GM18502 (cell line): ENCODE results near the gene ROBO1.
"Not testable (repeated sequence)": the region's sequence is repeated elsewhere in the genome, so short reads cannot be mapped to it uniquely, and the experiment has no call there.

Experiments
- ATAC-seq: cut with Tn5 transposase; IDR thresholded peaks from one replicate; pipeline ENCODE4 v1.9.1; 2021; ENCODE audit warnings: mild to moderate bottlenecking; ENCODE audit not compliant: unreplicated experiment, poor library complexity

The ROBO1 gene

DNA sequence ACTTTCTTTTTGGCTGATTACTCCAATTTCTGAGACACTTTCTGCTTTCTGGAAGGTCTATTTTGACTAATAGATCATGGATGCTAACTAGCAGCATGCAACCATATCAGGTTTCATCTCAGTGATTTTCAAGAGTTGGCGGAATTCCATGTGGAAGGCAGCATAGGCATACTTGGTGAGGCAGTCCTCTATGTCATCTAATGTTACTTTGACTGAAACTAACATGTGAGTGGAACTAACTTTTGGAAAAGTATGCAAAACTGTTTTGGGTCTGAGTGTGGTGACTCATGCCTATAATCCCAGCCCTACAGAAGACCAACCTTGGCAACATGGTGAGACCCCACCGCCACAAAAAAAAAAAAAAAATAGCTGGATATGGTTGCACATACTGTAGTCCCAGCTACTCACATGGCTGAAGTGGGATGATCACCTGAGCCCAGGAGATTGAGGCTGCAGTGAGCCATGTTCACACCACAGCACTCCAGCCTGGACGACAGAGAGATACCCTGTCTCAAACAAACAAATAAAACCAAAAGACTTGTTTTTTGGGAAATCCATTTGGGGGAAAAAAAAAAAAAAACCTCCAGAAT lies 1033.7 kb downstream of the ROBO1 start:
- ATAC-seq, result no peak

- ATAC-seq, result no peak
These were observed 1034.9 kb downstream of the ROBO1 start for GRCh38 chr3:78732893-78733292.

- ATAC-seq, result no peak
These were observed 1035.3 kb downstream of the ROBO1 start for GRCh38 chr3:78732471-78732870.

- ATAC-seq, result no peak
These were observed 1037.9 kb downstream of the ROBO1 start for GRCh38 chr3:78729946-78730345.

DNA sequence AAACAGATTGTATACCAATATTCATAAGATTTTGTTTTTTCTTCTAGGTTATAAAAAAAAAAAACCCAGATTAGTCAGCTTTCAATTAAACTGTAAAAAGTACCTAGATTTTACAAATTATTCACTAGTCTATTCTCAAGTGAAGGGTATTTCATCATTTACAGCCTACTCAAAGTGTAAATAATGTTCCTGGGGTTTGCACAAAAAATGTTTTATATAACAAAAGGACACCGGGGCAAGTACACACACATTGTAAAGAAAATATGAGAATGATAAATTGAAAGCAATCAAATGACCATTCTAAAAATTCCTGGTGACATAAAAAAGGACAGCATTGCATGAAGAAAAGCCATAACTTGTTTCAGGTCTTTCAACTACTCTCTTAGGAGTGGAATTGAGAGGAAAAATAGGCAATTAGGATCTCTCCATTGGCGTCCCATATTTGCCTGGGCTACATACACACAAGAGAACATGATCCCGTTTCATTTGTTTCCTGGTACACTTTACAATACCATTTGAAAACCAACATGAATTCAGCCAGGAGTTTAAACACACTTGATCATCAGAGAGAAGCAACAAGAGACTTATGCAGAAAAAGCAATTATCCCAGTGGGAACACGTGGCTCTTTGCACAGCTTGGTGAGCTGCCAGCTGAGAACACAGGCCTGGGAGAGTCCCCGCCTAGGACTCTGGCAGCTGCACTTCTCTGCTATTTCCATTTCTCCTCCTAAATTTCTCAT lies 1039.2 kb downstream of the ROBO1 start:
- no peak for ATAC-seq

- ATAC-seq, result no peak
These were observed 1041.3 kb downstream of the ROBO1 start for GRCh38 chr3:78726545-78726944.

GRCh38 chr3:78725703-78726246 lies 1042.0 kb downstream of the ROBO1 start:
- no peak for ATAC-seq

GRCh38 chr3:78724859-78725258 lies 1042.9 kb downstream of the ROBO1 start:
- ATAC-seq, result no peak

- not testable (repeated sequence) for ATAC-seq
These were observed 1043.4 kb downstream of the ROBO1 start for GRCh38 chr3:78724364-78724763.

DNA sequence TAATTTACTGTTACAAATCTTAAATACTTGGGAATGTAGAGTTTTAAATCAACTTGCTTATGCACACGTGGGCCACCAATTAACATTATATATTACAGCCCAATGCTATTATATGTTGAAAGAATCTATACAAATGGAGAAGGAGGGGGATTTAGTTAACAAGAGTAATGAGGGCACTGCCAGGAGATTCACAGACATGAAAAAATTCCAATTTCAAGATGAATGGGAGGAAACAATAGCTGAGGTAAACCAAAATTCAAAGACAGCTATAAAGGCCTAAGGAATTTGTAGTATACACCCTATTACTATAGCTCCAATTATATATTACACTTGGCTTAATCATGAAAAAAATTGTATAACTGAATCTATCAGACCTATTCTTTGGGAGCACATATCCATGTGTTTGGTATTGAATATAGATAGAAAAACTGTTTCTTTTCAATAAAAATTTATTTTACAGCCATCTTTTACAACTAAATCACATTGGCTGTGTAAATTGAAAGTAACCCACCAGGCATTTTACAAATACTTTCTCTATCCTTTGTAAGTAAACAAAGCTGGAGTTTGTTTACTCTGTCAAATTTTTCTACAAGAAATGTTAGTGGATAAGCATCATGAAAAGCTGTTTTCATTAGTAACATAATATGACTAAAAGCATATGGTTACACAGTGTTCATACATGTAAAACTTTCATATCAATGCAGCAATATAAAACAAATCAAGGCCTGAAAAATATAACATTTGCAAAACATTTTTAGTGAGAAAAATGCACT lies 1045.8 kb downstream of the ROBO1 start:
- ATAC-seq, result no peak

- no peak for ATAC-seq
These were observed 1049.1 kb downstream of the ROBO1 start for GRCh38 chr3:78718707-78719106.

DNA sequence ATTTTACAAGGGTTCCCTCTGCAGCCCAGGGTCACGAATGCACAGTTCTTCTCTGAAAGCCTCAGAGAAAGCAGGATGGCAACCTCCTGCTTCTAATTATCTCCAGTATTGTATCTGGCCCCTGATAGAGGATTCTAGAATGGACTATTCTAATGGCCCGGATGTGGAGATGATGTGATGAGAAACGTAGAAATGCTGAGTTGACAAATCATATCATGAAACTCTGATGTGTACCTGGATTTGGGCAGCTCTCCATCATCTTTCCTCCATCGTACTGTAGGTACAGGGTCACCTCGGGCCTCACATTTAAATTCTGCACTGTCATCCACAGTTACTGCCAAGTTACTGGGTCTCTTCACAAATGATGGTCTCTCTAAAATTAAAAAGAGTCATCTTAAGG lies 1050.8 kb downstream of the ROBO1 start:
- no peak for ATAC-seq

DNA sequence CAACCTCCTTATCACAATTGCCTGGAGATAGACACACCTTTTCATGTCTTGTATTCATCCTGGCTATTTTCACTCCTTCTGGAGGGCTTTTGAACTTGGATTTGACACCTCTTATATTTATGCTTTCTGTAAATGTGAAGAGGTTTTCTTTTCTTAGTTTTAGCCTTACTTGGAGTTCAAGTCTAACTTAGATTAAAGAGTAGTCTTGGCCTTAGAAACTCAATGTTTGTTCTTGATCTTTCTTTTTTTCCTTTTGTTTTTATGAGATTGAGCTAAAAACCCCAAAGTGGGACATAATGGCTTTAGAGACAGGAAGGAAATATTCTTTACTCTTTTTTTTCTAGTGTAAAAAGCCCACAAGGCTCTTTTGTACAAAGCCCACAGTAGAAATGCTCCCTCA lies 1054.9 kb downstream of the ROBO1 start:
- ATAC-seq, result no peak

DNA sequence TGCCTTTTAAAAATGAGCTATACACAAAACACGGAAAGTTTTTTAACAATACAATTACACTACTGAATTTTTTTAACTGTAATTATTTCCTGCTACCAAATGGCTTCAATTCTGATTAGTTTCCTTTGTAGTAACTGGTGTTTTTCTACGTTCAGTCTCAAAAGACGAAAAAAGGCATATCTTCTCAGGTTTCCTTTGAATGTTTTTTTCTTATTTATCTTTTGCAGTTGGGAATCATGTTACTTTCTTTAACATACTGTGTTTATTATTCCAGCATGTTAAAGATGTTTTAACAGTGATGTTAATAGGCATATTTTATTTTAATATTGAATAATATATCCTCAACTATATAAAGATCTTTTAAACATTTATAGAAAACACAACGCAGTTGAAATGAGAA lies 1055.5 kb downstream of the ROBO1 start:
- ATAC-seq, result no peak

DNA sequence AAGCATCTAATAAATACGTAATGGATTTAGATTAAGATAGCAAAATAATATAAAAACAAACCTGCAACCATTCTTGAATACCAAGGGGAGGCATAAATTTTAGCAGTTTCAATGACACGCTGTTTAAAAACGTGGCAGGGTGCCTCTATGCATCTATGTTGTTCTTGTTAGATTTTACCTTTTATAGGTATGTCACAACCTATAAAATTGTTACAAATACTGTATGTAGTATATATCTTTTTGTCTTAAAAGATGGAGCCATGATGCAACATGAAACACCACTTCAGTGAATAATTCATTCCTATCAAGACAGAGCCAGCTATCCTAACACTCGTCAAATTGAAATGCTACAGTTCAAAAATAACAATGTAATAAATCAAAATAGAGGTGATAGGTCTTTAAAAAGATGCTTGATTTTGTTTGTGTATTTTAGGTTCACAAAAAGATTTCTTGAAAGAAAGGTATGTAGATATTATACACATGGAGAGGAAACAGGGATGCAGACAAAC lies 1059.2 kb downstream of the ROBO1 start:
- no peak for ATAC-seq

- no peak for ATAC-seq
These were observed 1060.2 kb downstream of the ROBO1 start for GRCh38 chr3:78707609-78708008.

GRCh38 chr3:78706906-78707523 lies 1060.8 kb downstream of the ROBO1 start:
- ATAC-seq, result no peak

- no peak for ATAC-seq
These were observed 1063.9 kb downstream of the ROBO1 start for GRCh38 chr3:78703944-78704343.

DNA sequence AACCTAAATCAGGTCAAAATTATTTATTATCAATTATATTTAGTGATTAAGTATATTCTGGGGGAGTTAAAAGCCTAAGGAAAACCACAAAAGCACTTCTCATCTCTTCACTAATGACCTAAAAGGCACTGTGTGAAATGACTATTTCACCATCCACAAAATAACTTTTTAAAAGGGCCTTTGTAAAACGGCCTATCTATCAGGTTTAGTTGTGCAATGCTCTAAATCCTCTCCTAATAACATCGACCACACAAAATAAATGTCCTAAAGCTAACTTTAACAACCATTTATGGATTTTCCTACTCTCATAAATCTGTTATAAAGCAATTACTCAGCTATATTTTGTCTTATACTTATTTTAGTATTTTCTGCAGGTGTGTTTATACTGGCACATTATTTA lies 1066.3 kb downstream of the ROBO1 start:
- ATAC-seq, result no peak

DNA sequence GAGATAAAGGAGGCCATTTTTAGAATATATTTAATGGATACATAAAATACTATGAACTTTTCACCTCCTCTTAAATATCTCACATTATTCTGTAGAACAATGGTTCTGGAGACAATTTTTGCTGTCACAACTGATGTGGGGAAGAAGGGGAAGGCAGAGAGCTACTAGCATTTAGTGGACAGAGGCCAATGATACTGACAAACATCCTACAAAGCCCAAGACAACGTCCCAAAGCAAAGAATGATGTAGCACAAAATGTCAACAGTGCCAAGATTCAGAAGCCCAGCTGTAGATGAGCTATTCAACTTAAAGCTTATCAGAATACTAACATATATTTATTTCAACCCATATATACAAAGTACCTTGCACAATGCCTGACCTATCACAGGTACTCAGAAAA lies 1069.4 kb downstream of the ROBO1 start:
- no peak for ATAC-seq

- no peak for ATAC-seq
These were observed 1070.4 kb downstream of the ROBO1 start for GRCh38 chr3:78697426-78697825.
